ENCODE measurements around the gene NUDT13. TPM values are rescaled to one million over a fixed set of nuclear protein-coding genes. Genes with fewer than 3 reads are reported as not detected.
A peak's percentile ranks its signal among the peaks of the same experiment; 100 is the strongest.

NUDT13 gene
- total RNA-seq, 2 donors from 2014 or later: 0.90 to 1.5 TPM

- Histone ChIP-seq H3K9me3 (no peaks in the 10 kb centered on the region), H3K36me3 (peaks cover 3% of the 10 kb centered on the region), H3K27me3 (no peaks in the 10 kb centered on the region), H3K4me3 (peak within 1 kb of the TSS; percentile 80 to 90), H3K27ac (peak within 1 kb of the TSS; percentile 91 to 95), H3K4me1 (peaks cover 0 to 36% of the 10 kb centered on the region in 2 donors)
- TF ChIP-seq CTCF (IDR thresholded peaks at IDR 0.05): peak in 1 of 2 donors; percentile 52
- peak; percentile 94 for DNase-seq (ENCODE audit: low spot score)
These were observed 57.7 kb downstream of the NUDT13 start, which contains the start of the genes ECD and FAM149B1 for GRCh38 chr10:73167783-73168464. ECD (minus strand) TSS chr10:73168008; CDS start chr10:73163937, 4,071 bp downstream. FAM149B1 (plus strand) TSS chr10:73168119; CDS start chr10:73168340, 221 bp downstream.

GRCh38 chr10:73168465-73168803 lies 58.2 kb downstream of the NUDT13 start:
- H3K27me3 ChIP-seq: no peaks in the 10 kb centered on the region
- peaks cover 0 to 31% of the 10 kb centered on the region in 2 donors for H3K4me1 ChIP-seq
- H3K4me3 ChIP-seq: peak overlapping the region; percentile 80 to 90
- no peak for TF ChIP-seq CTCF (IDR thresholded peaks at IDR 0.05)
- H3K9me3 ChIP-seq: no peaks in the 10 kb centered on the region
- DNase-seq (ENCODE audit: low spot score): no peak
- peak overlapping the region; percentile 91 to 95 for H3K27ac ChIP-seq
- H3K36me3 ChIP-seq: no peaks in the 10 kb centered on the region

GRCh38 chr10:73169320-73169719 lies 59.1 kb downstream of the NUDT13 start:
- no peaks in the 10 kb centered on the region for H3K36me3 ChIP-seq
- H3K27me3 ChIP-seq: no peaks in the 10 kb centered on the region
- no peak overlapping the region for H3K27ac ChIP-seq
- H3K4me1 ChIP-seq: peaks cover 0 to 25% of the 10 kb centered on the region in 2 donors
- H3K9me3 ChIP-seq: no peaks in the 10 kb centered on the region
- no peak for DNase-seq (ENCODE audit: low spot score)
- H3K4me3 ChIP-seq: no peak overlapping the region
- no peak for TF ChIP-seq CTCF (IDR thresholded peaks at IDR 0.05)

- Histone ChIP-seq H3K4me3 (no peak overlapping the region), H3K27me3 (no peaks in the 10 kb centered on the region), H3K4me1 (peaks cover 0 to 8% of the 10 kb centered on the region in 2 donors), H3K36me3 (peaks cover 13% of the 10 kb centered on the region), H3K9me3 (no peaks in the 10 kb centered on the region), H3K27ac (no peak overlapping the region)
- TF ChIP-seq CTCF (IDR thresholded peaks at IDR 0.05): no peak
- DNase-seq (ENCODE audit: low spot score): no peak
These were observed 62.6 kb downstream of the NUDT13 start for GRCh38 chr10:73172867-73173266.

- no peak overlapping the region for H3K27ac ChIP-seq
- H3K4me1 ChIP-seq: no peaks in the 10 kb centered on the region
- peaks cover 20% of the 10 kb centered on the region for H3K36me3 ChIP-seq
- DNase-seq (ENCODE audit: low spot score): no peak
- no peak for TF ChIP-seq CTCF (IDR thresholded peaks at IDR 0.05)
- no peak overlapping the region for H3K4me3 ChIP-seq
- H3K9me3 ChIP-seq: no peaks in the 10 kb centered on the region
- H3K27me3 ChIP-seq: no peaks in the 10 kb centered on the region
These were observed 64.1 kb downstream of the NUDT13 start for GRCh38 chr10:73174148-73174925.

Other genes with a start within 250 kb of the NUDT13 start
- under 1 TPM; 0.30 to 0.67 TPM for gene OIT3, start 216.7 kb upstream of the NUDT13 start, total RNA-seq
- 1 to 10 TPM in 1 of 2 donors, under 1 TPM in 1; 0.90 to 4.2 TPM for gene PLA2G12B, start 155.6 kb upstream of the NUDT13 start, total RNA-seq
- gene P4HA1, start 13.6 kb upstream of the NUDT13 start, total RNA-seq: 10 to 100 TPM; 29.5 to 45.4 TPM
- gene ECD, start 57.6 kb downstream of the NUDT13 start, total RNA-seq: 10 to 100 TPM; 14.4 to 20.7 TPM
- 10 to 100 TPM in 1 of 2 donors, 1 to 10 TPM in 1; 9.4 to 13.0 TPM for gene FAM149B1, start 57.7 kb downstream of the NUDT13 start, total RNA-seq
- gene DNAJC9, start 136.8 kb downstream of the NUDT13 start, total RNA-seq: 1 to 10 TPM; 6.8 to 6.9 TPM
- gene MRPS16, start 142.2 kb downstream of the NUDT13 start, total RNA-seq: 10 to 100 TPM; 39.8 to 62.6 TPM
- gene CFAP70, start 248.4 kb downstream of the NUDT13 start, total RNA-seq: 1 to 10 TPM in 1 of 2 donors, under 1 TPM in 1; 0.71 to 1.1 TPM